ENCODE results near the gene TNNI3K. TPM values are rescaled to one million over a fixed set of nuclear protein-coding genes. Genes with fewer than 3 reads are reported as not detected.

Gene TNNI3K
- total RNA-seq, 6 experiments from 2014 or later: not detected

- peaks cover 9% of the 10 kb centered on the region; the same call in 1 of the 2 replicates for H3K9me3 Mint-ChIP-seq
- H3K27ac Mint-ChIP-seq: no peak overlapping the region
- no peaks in the 10 kb centered on the region for H3K36me3 Mint-ChIP-seq (ENCODE audit: low read depth)
- TF ChIP-seq CTCF (IDR thresholded peaks at IDR 0.05): no peak
- no peaks in the 10 kb centered on the region for H3K27me3 Mint-ChIP-seq (ENCODE audit: insufficient read depth)
- DNase-seq: no peak
- H3K4me3 Mint-ChIP-seq: no peak overlapping the region
- H3K4me1 Mint-ChIP-seq (ENCODE audit: low read depth): no peaks in the 10 kb centered on the region
These were observed 278.5 kb downstream of the TNNI3K start for GRCh38 chr1:74513411-74514300.

GRCh38 chr1:74517599-74518051 is 282.4 kb downstream of the TNNI3K start:
- no peak for DNase-seq
- no peaks in the 10 kb centered on the region for H3K36me3 Mint-ChIP-seq (ENCODE audit: low read depth)
- H3K4me3 Mint-ChIP-seq: no peak overlapping the region
- no peaks in the 10 kb centered on the region for H3K27me3 Mint-ChIP-seq (ENCODE audit: insufficient read depth)
- H3K9me3 Mint-ChIP-seq: peaks cover 17% of the 10 kb centered on the region
- no peaks in the 10 kb centered on the region for H3K4me1 Mint-ChIP-seq (ENCODE audit: low read depth)
- TF ChIP-seq CTCF (IDR thresholded peaks at IDR 0.05): no peak
- no peak overlapping the region for H3K27ac Mint-ChIP-seq

GRCh38 chr1:74522148-74522547 is 287.0 kb downstream of the TNNI3K start:
- Mint-ChIP-seq H3K27ac (no peak overlapping the region), H3K27me3 (ENCODE audit: insufficient read depth) (no peaks in the 10 kb centered on the region; the same call in none of the 2 replicates), H3K4me3 (no peak overlapping the region), H3K36me3 (ENCODE audit: low read depth) (no peaks in the 10 kb centered on the region), H3K9me3 (peaks cover 16% of the 10 kb centered on the region), H3K4me1 (ENCODE audit: low read depth) (no peaks in the 10 kb centered on the region)
- DNase-seq: no peak
- no peak for TF ChIP-seq CTCF (IDR thresholded peaks at IDR 0.05)

GRCh38 chr1:74523873-74524480 is 288.8 kb downstream of the TNNI3K start:
- Mint-ChIP-seq H3K36me3 (ENCODE audit: low read depth) (no peaks in the 10 kb centered on the region; the same call in 1 of the 2 replicates), H3K4me3 (no peak overlapping the region), H3K27me3 (ENCODE audit: insufficient read depth) (no peaks in the 10 kb centered on the region; the same call in none of the 2 replicates), H3K4me1 (ENCODE audit: low read depth) (no peaks in the 10 kb centered on the region), H3K9me3 (peaks cover 31% of the 10 kb centered on the region), H3K27ac (no peak overlapping the region)
- DNase-seq: no peak
- no peak for TF ChIP-seq CTCF (IDR thresholded peaks at IDR 0.05)

GRCh38 chr1:74526708-74527107 is 291.5 kb downstream of the TNNI3K start:
- peaks cover 23% of the 10 kb centered on the region for H3K9me3 Mint-ChIP-seq
- H3K36me3 Mint-ChIP-seq (ENCODE audit: low read depth): no peaks in the 10 kb centered on the region; the same call in 1 of the 2 replicates
- no peak overlapping the region for H3K4me3 Mint-ChIP-seq
- no peak for TF ChIP-seq CTCF (IDR thresholded peaks at IDR 0.05)
- no peaks in the 10 kb centered on the region for H3K4me1 Mint-ChIP-seq (ENCODE audit: low read depth)
- H3K27ac Mint-ChIP-seq: no peak overlapping the region
- no peaks in the 10 kb centered on the region; the same call in none of the 2 replicates for H3K27me3 Mint-ChIP-seq (ENCODE audit: insufficient read depth)
- no peak for DNase-seq

Measured in HFFc6 (cell line).